Stimulated activated CD4-positive, alpha-beta T cell treated with anti-CD3 and anti-CD28 coated beads, Interleukin-2, amount 100 ng/mL, for 24 hours (primary cell): ENCODE data around the gene ZNF568.

ENCODE experiments used
- DNase-seq, 2 donors: peaks; one replicate each; pipeline ENCODE4 v3.0.0-alpha.2; 2020

Gene ZNF568

GRCh38 chr19:37007587-37008220 lies 91.6 kb downstream of the ZNF568 start:
- DNase-seq: peak; percentile 39 to 47

DNA sequence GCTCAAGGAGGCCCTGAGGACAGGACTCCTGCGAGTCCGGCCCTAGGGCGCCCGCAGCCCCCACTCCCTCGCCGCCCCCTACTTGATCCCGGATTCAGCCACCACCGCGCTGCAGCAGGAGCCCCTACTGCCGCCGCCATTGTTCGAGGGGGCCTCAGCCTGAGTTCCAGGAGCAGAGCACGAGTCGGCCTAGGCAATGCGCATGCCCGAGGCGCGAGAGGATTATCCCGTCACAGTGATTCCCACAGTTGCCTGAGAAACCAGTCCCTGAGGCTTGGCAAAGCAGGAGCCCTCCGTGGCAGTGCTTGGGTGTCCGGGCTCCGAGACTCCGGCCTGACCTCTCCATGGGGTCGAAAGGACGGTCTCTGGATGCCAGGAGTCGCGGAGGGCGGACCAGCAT lies 93.7 kb downstream of the ZNF568 start:
- no peak for DNase-seq

DNA sequence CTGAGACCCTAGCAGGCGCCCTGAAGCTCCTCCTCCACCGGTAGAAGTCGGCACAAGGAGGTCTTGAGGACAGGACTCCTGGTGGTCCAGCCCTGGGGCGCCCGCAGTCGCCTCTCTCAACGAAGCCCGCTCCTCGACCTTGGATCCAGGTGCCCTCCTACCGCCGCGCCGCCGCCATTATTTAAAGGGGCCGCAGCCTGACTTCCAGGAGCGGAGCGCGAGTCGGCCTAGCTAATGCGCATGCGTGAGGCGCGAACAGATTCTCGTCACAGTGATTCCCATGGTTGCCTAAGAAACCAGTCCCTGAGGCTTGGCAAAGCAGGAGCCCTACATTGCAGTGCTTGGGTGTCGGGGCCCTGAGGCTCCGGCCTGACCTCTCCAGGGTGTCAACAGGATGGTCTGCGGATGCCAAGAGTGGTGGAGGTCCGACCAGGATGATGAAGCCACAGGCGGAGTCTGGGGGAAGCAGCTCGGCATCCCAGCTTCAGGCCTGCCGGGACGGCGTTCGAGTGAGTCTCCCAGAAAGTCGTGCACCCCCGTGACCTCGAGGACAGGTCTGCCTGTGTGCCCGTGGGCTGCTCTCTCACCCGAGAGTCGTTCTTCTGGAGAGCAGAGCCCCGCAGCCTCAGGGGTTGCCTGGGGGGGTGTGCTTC lies 96.1 kb downstream of the ZNF568 start:
- no peak for DNase-seq

DNA sequence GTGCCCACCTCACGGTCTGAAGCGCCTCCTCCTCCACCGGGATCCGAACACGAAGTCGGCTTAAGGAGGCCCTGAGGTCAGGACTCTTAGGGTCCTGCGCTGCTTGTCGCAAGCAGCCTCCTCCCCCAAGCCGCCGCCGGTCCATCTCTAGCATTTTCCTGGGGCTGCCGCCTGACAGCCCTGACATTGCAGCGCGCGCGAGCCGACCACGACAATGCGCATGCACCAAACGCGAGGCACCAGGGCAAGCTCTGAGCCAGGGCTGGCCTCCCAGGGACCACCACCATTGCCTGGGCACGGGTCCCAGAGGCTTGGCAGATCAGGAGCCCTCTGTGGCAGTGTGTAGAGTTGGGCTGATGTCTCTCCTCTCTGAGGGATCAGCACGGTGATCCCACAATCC lies 98.3 kb downstream of the ZNF568 start:
- no peak for DNase-seq

- no peak for DNase-seq
These were observed 129.0 kb downstream of the ZNF568 start for GRCh38 chr19:37045140-37045539.
